ENCODE data around the gene LBHD2.

The LBHD2 gene

DNA sequence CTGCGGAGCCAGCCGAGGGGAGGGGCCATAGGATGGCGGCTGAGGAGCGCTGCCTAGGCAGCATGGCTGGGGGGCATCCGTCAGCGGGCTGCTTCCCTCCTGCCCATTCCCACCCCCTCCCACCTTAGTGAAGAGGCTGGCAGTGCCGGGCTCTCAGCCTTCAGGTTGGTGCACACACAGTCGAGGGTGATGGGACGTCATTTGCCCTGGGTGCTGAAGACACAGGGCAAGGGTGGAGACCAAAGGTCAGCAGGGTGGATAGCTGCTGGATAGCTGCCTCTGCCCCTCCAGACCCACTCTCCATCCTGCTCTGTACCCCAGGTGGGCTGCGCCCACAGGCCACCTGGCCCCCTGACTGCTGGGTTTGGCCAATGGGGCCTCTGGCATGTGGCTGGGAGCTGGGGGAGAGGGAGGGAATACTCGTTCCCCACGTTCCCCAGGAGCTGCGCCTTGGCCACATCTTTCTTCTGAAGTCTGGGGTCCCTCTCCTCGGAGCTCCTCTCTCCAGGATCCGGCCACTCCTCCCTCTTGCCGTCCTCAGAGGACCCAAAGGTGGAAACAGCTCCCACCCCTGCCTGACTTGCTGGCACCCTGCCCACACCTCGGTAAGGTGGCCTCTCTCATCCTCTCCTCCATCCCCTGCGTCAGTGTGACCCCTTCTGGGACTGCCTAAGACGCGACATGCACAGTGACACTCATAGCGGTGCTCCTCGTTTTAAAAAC, 15.5 kb upstream of the LBHD2 start:
- TF ChIP-seq, protein P1, sequence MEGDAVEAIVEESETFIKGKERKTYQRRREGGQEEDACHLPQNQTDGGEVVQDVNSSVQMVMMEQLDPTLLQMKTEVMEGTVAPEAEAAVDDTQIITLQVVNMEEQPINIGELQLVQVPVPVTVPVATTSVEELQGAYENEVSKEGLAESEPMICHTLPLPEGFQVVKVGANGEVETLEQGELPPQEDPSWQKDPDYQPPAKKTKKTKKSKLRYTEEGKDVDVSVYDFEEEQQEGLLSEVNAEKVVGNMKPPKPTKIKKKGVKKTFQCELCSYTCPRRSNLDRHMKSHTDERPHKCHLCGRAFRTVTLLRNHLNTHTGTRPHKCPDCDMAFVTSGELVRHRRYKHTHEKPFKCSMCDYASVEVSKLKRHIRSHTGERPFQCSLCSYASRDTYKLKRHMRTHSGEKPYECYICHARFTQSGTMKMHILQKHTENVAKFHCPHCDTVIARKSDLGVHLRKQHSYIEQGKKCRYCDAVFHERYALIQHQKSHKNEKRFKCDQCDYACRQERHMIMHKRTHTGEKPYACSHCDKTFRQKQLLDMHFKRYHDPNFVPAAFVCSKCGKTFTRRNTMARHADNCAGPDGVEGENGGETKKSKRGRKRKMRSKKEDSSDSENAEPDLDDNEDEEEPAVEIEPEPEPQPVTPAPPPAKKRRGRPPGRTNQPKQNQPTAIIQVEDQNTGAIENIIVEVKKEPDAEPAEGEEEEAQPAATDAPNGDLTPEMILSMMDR (IDR thresholded peaks at IDR 0.05; ENCODE audit: control insufficient read depth, extremely low read depth, insufficient read depth) = no peak
- DNase-seq (ENCODE audit: low read depth) = no peak
- H3K4me3 ChIP-seq (ENCODE audit: low read depth, low read length) = no peak overlapping the region

DNA sequence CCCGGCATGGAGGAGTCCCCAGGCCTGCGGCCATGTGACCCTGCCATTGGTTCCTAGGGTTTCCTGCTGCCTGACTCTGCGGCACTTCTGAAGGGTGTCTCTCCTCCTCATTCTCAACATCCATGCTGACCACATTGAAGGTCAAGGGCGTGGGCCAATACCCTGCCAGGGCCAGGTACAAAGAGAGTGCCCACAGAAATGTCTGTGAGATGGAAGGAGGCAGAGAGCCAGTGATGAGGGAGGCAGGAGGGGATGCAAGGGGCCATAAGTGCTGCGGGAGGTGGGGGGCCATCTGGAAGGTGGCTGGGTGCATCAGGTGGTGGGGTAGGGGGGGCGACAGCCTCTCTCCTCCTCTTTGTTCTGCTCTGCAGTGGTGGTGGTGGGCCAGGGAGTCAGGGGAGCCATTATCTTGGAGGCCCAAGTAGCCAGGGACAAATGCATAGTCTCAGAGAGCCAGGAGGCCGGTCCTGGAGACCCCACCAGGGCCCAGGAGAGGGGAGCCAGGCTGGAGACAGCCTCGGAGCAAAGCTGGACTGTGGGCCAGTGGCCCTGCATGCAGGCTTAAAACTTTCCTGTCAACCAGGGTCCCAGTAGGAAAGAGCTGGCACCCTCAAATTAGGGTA, 13.6 kb upstream of the LBHD2 start:
- no peak overlapping the region for H3K4me3 ChIP-seq (ENCODE audit: low read depth, low read length)
- TF ChIP-seq, protein P1 (IDR thresholded peaks at IDR 0.05; ENCODE audit: control insufficient read depth, extremely low read depth, insufficient read depth) = no peak
- no peak for DNase-seq (ENCODE audit: low read depth)

DNA sequence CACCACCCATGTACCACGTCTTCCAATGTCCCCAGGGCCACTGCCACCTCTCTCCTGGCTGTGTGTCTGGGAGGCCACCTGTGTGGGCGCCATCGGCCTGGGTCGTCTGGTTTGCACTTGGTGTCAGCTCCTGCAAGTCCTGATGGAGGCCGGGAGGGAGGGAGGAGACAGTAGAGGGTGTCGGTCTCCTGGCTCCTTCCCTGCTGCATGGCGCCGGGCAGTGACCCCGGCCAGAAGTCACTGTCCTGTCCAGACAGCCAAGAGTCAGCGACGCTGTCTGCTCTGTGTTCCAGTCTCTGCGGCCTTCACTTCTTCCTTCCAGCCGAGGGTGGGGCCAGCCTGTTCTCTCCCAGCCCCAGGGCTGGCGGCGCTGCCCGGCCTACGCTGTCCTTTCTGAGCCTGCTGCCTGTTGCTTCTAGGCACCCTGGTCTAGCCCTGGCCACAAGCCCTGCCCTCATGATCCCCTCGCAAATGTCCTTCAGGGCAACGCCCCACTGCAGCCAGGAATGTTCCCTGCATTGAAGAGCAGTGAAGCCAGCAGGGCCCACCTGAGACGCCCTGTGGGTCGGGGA, 13.0 kb upstream of the LBHD2 start:
- DNase-seq (ENCODE audit: low read depth) = no peak
- no peak overlapping the region for H3K4me3 ChIP-seq (ENCODE audit: low read depth, low read length)
- TF ChIP-seq, protein P1 (IDR thresholded peaks at IDR 0.05; ENCODE audit: control insufficient read depth, extremely low read depth, insufficient read depth) = no peak

DNA sequence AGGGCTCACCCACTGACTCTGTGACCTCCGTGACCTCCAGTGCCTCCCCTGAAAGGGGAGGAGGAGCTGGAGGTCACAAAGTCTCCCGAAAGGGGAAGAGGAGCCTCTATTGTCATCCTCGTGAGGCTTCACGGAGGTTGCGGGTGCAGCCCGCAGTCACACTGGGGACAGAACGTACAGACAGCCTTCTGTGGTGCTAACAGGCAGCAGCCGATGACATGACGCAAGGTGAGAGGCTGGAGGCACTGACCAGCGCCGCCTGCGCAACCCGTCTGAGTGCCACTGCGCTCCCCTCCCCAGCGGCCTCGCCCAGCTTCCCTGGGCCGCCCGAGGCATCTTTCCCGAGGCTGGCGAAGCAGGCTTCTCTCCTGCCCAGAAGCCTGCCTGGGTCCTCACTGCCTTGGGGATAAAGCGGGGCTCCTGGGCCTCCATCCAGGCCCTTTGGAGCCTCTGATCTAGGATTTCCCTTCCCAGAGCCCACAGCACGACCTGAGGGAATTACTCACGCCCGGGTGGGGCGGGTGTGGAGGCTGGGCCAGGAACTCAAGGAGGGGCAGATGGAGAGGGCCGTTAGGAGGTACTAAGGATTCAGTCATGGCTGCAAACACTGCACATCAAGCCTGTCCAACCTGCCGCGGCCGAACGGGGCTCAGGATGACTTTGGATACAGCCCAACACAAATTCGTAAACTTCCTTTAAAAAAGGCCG, 12.3 kb upstream of the LBHD2 start:
- TF ChIP-seq, protein P1 (IDR thresholded peaks at IDR 0.05; ENCODE audit: control insufficient read depth, extremely low read depth, insufficient read depth) = no peak
- H3K4me3 ChIP-seq (ENCODE audit: low read depth, low read length) = no peak overlapping the region
- DNase-seq (ENCODE audit: low read depth) = no peak

DNA sequence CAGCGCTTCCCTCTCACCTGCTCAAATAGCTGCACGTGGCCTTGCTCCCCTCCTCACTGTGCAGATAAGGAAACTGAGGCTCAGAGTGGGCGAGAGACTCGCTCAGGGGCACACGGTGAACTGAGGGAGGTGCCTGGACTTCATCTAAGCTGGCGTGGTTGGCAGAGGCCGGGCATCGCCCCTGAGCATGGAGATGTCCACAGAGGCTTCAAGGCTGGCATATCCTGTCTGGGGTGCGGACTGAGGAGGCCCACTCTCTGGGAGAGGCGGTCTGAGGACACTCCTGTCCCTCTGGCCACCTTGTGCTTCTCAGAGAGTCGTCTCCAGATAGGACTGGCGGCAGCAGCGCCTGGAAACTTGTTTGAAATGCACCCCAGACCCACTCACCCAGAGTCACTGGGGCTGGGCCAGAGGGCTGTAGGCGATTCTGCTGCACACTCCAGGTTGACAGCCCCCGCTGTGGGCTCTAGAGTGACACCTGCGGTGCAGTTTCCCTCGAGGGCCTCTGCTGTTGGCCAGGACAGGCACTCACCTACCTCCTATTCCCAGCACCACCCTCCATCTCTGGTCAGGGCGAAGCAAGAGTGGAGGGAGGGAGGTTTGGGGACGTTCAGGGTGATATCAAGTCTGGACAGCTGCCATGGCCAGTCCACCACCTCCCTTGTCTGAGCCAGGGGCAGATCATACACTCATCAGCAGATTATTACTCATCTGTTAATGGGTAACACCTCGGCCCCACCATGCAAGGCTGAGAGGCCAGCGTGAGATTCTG, 11.2 kb upstream of the LBHD2 start:
- TF ChIP-seq, protein P1 (IDR thresholded peaks at IDR 0.05; ENCODE audit: control insufficient read depth, extremely low read depth, insufficient read depth) = no peak
- DNase-seq (ENCODE audit: low read depth) = no peak
- H3K4me3 ChIP-seq (ENCODE audit: low read depth, low read length) = no peak overlapping the region

DNA sequence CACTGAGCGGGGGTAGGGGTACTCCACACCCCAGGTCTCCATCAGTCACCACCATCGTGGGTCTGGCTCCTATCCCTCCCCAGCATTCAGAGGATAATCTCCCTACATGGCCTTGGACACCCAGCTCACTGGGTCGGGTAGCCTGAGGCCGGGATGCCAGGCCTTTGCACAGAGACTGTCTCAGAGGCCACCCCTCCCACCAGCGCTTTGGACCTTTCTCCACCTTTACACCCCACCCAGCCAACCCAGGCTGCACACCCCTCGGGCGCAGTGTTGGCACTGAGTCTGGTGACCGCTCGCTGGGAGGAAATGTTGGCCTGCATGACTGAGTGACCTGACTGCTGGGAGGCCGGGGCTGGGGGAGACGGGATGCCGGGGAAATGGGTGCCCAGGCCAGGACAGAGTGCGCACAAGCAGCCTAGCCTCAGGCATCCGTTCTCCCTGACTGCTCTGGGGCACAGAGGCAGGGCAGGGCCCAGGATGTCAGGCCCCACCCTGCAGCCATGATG, 10.6 kb upstream of the LBHD2 start:
- TF ChIP-seq, protein P1 (IDR thresholded peaks at IDR 0.05; ENCODE audit: control insufficient read depth, extremely low read depth, insufficient read depth) = no peak
- no peak for DNase-seq (ENCODE audit: low read depth)
- H3K4me3 ChIP-seq (ENCODE audit: low read depth, low read length) = no peak overlapping the region

Measured in LNCaP clone FGC (cell line).